ENCODE measurements around the gene MDM2. TPM values are rescaled to one million over a fixed set of nuclear protein-coding genes. Genes with fewer than 3 reads are reported as not detected.

Gene MDM2
- total and polyA plus RNA-seq, 10 of the 15 experiments (the other 5 are each of a cell fraction or from before 2014, with no cell fraction given), result 48.2 to 174 (median 85.0) TPM

DNA sequence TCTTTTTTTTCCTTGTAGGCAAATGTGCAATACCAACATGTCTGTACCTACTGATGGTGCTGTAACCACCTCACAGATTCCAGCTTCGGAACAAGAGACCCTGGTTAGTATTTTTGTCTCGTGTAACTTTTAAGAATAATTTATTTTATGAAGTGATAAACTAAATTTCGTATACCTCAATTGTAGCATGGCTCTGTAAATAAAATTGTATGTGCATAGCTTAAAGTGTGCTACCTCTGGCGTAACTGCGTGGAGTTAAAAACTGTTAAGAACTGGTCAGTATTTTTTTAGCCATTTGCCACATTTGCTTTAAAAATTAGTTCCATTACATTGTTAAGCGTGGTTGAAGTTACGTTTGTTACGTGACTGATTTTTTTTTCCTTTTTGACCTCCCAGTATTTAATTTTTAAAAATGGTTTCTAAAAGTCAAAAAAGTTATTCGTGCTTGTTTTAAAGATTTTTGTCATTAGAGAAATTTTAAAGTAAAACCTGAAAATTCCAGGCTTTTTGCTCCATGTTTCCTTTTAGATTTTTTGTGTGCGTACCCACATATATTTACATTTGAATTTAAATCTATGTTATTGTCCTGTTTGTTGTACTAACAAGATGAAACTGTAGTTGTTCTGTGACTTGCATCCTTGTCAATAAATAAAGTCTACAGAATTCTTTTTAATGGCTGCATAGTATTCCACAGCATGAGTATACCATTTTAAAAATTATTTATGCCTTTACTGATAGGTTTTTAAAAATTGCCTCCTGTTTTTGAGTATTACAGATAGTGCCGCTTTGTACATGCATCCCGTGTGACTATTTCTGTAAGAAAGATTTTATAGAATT, 1.4 kb downstream of the MDM2 start (continued):
- TF ChIP-seq, protein P1, sequence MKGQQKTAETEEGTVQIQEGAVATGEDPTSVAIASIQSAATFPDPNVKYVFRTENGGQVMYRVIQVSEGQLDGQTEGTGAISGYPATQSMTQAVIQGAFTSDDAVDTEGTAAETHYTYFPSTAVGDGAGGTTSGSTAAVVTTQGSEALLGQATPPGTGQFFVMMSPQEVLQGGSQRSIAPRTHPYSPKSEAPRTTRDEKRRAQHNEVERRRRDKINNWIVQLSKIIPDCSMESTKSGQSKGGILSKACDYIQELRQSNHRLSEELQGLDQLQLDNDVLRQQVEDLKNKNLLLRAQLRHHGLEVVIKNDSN (IDR thresholded peaks at IDR 0.05; ENCODE audit: borderline replicate concordance, extremely low read length, insufficient read depth, low read depth, low read length), result no peak
- TF ChIP-seq PAX5 (IDR thresholded peaks at IDR 0.05; ENCODE audit: borderline replicate concordance, low read depth, low read length) (no peak), SMAD1 (IDR thresholded peaks at IDR 0.05; ENCODE audit: low read depth, partially characterized antibody) (no peak), RELA (IDR thresholded peaks at IDR 0.05; ENCODE audit: borderline replicate concordance, partially characterized antibody) (no peak), ZZZ3 (IDR thresholded peaks at IDR 0.05; ENCODE audit: control insufficient read depth, insufficient read length, low read depth) (no peak), MEF2B (IDR thresholded peaks at IDR 0.05; ENCODE audit: partially characterized antibody, poor library complexity, severe bottlenecking) (no peak), NR2F1 (conservative IDR thresholded peaks at IDR 0.05) (no peak), PML (IDR thresholded peaks at IDR 0.05; ENCODE audit: low read length) (no peak; the same call in 1 of the 2 replicates), PRDM15 (CRISPR knock-in tag; IDR thresholded peaks at IDR 0.05) (no peak), NFYB (IDR thresholded peaks at IDR 0.05; ENCODE audit: insufficient read depth, low read depth, low read length) (no peak), FOS (IDR thresholded peaks at IDR 0.05; ENCODE audit: borderline replicate concordance, extremely low read depth, insufficient read length) (no peak), ZNF207 (IDR thresholded peaks at IDR 0.05; ENCODE audit: borderline replicate concordance) (no peak), IKZF2 (IDR thresholded peaks at IDR 0.05) (no peak), ZSCAN29 (IDR thresholded peaks at IDR 0.05) (no peak), YY1 (IDR thresholded peaks at IDR 0.05; ENCODE audit: low read depth, low read length) (no peak), ESRRA (IDR thresholded peaks at IDR 0.05; ENCODE audit: low read length) (no peak), NKRF (conservative IDR thresholded peaks at IDR 0.05) (peak; percentile 34; the same call in 1 of the 2 replicates), ZNF274 (IDR thresholded peaks at IDR 0.05; ENCODE audit: insufficient read depth, insufficient read length) (no peak), GABPA (IDR thresholded peaks at IDR 0.05; ENCODE audit: low read depth) (no peak), ZNF24 (IDR thresholded peaks at IDR 0.05) (no peak)
- TF ChIP-seq, protein P2, sequence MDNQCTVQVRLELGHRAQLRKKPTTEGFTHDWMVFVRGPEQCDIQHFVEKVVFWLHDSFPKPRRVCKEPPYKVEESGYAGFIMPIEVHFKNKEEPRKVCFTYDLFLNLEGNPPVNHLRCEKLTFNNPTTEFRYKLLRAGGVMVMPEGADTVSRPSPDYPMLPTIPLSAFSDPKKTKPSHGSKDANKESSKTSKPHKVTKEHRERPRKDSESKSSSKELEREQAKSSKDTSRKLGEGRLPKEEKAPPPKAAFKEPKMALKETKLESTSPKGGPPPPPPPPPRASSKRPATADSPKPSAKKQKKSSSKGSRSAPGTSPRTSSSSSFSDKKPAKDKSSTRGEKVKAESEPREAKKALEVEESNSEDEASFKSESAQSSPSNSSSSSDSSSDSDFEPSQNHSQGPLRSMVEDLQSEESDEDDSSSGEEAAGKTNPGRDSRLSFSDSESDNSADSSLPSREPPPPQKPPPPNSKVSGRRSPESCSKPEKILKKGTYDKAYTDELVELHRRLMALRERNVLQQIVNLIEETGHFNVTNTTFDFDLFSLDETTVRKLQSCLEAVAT (IDR thresholded peaks at IDR 0.05), result peak; percentile 99

All from GM12878 (cell line).